NCI-H2029 treated with DMSO at 0.1 percent for 48 hours (cell line): ENCODE measurements around the gene NOP10.
"Not testable (repeated sequence)": the region's sequence is repeated elsewhere in the genome, so short reads cannot be mapped to it uniquely, and the experiment has no call there.

Source experiments
- DNase-seq: peaks from one replicate; lab custom pipeline; 2025; lab: John Stamatoyannopoulos, UW

The NOP10 gene

GRCh38 chr15:34358948-34359347 lies 16.0 kb upstream of the NOP10 start:
- DNase-seq, result no peak

- no peak for DNase-seq
Measured at GRCh38 chr15:34358367-34358766, 15.4 kb upstream of the NOP10 start.

GRCh38 chr15:34357653-34358052 lies 14.7 kb upstream of the NOP10 start:
- no peak for DNase-seq

GRCh38 chr15:34355241-34355640 lies 12.3 kb upstream of the NOP10 start:
- DNase-seq, result no peak

GRCh38 chr15:34354286-34354685 lies 11.3 kb upstream of the NOP10 start:
- DNase-seq, result no peak

GRCh38 chr15:34353627-34354026 lies 10.7 kb upstream of the NOP10 start:
- DNase-seq, result no peak

- DNase-seq, result not testable (repeated sequence)
Measured at GRCh38 chr15:34352996-34353395, 10.1 kb upstream of the NOP10 start.

- DNase-seq, result no peak
Measured at GRCh38 chr15:34349769-34350168, 6.8 kb upstream of the NOP10 start.

- no peak for DNase-seq
Measured at GRCh38 chr15:34348735-34349300, 5.9 kb upstream of the NOP10 start.

GRCh38 chr15:34347951-34348638 lies 5.2 kb upstream of the NOP10 start:
- no peak for DNase-seq

- DNase-seq, result not testable (repeated sequence)
Measured at GRCh38 chr15:34342213-34342736, 661 bp downstream of the NOP10 start.

GRCh38 chr15:34341381-34342212 lies 1.3 kb downstream of the NOP10 start:
- no peak for DNase-seq

GRCh38 chr15:34339946-34340345 lies 3.0 kb downstream of the NOP10 start:
- no peak for DNase-seq

- DNase-seq, result no peak
Measured at GRCh38 chr15:34338347-34338746, 4.6 kb downstream of the NOP10 start.

- peak; percentile 19 for DNase-seq
Measured at GRCh38 chr15:34337557-34338306, 5.2 kb downstream of the NOP10 start, which contains the start of gene SLC12A6. Gene SLC12A6, minus strand, starts transcription at chr15:34337781. Its CDS starts 1,101 bp downstream, at chr15:34336680.

- no peak for DNase-seq
Measured at GRCh38 chr15:34336991-34337556, 5.9 kb downstream of the NOP10 start.

- DNase-seq, result no peak
Measured at GRCh38 chr15:34336231-34336990, 6.5 kb downstream of the NOP10 start.

- DNase-seq, result no peak
Measured at GRCh38 chr15:34335176-34336032, 7.5 kb downstream of the NOP10 start.

- no peak for DNase-seq
Measured at GRCh38 chr15:34334672-34335071, 8.3 kb downstream of the NOP10 start.
